ENCODE measurements around the gene IL6ST.

IL6ST gene

DNA sequence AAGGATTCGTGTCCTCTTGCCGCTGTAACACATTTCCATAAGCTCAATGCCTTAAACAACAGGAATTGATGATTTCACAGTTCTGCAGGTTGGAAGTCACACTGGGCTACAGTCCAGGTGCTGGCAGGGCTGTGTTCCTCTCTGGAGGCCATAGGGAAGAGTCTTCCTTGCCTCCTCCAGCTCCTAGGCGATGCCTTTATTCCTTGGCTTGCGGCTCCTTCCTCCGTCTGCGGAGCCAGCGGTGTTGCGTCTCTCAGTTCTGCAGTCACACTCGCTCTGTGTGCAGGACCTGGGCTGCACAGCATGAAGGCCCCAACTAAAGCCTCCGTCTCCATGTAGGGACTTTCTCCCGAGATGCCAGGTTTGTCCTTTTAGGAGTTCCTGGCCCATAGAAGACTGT is 70.0 kb downstream of the IL6ST start:
- TF ChIP-seq, protein P1, sequence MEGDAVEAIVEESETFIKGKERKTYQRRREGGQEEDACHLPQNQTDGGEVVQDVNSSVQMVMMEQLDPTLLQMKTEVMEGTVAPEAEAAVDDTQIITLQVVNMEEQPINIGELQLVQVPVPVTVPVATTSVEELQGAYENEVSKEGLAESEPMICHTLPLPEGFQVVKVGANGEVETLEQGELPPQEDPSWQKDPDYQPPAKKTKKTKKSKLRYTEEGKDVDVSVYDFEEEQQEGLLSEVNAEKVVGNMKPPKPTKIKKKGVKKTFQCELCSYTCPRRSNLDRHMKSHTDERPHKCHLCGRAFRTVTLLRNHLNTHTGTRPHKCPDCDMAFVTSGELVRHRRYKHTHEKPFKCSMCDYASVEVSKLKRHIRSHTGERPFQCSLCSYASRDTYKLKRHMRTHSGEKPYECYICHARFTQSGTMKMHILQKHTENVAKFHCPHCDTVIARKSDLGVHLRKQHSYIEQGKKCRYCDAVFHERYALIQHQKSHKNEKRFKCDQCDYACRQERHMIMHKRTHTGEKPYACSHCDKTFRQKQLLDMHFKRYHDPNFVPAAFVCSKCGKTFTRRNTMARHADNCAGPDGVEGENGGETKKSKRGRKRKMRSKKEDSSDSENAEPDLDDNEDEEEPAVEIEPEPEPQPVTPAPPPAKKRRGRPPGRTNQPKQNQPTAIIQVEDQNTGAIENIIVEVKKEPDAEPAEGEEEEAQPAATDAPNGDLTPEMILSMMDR (IDR thresholded peaks at IDR 0.05; ENCODE audit: control extremely low read depth, extremely low read depth, low read depth, missing control alignments): no peak
- DNase-seq (ENCODE audit: extremely low spot score): no peak
- ChIA-PET CTCF (interaction anchor here (1.1 to 4.3 kb wide), 2 partner anchors 10 to 12 kb away, joined by 4 to 36 read pairs; no protein-coding TSS in a partner anchor), POLR2A (no interaction called here)

DNA sequence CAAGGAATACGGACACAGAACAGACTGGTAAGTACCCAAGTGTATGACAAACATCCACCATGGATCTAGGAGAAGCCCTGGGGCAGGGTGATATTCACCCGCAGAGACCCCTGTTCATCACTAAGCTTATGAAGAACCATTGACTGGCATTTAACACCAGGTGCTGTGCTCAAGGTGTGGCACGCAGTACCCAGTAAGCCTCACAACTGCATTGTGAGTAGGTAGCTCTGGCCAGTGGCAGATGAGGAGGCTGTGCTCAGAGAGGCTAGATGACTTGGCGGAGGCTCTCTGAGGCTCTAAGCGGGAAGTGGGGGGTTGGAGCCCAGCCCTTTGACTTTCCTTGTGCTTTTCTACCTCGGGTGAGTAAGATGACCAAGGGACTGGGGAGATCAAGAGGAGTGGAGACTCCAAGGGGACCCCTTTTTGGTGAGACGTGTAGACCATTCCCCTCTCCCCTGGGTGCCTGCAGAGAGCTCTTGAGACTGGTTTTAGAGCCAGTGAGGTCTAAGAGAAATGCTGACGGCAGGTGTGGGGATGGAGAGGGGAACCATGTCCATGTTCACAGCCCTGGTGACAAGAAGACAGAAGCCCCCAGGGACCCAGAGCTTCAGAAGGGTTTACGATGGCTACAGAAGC is 70.8 kb downstream of the IL6ST start:
- DNase-seq (ENCODE audit: extremely low spot score): no peak
- CTCF ChIA-PET: interaction anchor here (1.1 to 4.3 kb wide), 5 partner anchors 9 to 277 kb away, joined by 3 to 36 read pairs (median 4); no protein-coding TSS in a partner anchor
- TF ChIP-seq, protein P1 (IDR thresholded peaks at IDR 0.05; ENCODE audit: control extremely low read depth, extremely low read depth, low read depth, missing control alignments): no peak
- POLR2A ChIA-PET: interaction anchor here (0.6 kb wide), 1 partner anchor 12 kb away, joined by 4 read pairs; no protein-coding TSS in a partner anchor

DNA sequence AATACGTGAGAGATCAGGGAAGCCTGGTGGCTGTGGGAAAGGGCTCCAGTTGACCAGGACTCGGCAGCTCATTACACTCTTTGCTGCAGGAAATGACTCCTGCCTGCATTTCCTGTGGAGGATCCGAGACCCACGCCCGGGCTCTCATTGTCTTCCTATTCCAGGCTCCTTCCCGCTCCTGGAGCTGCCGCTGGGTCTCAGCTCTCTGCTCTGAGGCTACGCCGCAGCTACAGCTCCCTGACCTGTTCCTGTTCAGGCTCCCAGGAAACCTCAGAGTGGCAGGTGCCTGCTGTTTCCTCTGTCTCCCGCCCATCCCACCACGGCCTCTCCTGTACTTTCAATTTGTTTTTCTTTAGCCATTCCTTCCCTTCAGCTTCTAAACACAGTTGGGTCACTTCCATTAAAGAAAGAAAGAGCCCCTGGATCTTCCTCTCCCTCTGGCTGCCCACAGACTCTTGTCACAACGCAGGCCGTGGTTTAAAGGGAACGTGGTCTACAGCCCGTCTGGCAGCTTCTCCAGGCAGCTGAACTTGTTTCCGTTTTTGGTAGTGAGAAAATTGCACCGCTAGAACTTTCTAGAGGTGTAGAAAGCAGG is 71.5 kb downstream of the IL6ST start:
- TF ChIP-seq, protein P1 (IDR thresholded peaks at IDR 0.05; ENCODE audit: control extremely low read depth, extremely low read depth, low read depth, missing control alignments): no peak
- POLR2A ChIA-PET: no interaction called here
- CTCF ChIA-PET: interaction anchor here (1.1 to 4.3 kb wide), 4 partner anchors 9 to 278 kb away, joined by 3 to 36 read pairs (median 7); no protein-coding TSS in a partner anchor
- DNase-seq (ENCODE audit: extremely low spot score): no peak

DNA sequence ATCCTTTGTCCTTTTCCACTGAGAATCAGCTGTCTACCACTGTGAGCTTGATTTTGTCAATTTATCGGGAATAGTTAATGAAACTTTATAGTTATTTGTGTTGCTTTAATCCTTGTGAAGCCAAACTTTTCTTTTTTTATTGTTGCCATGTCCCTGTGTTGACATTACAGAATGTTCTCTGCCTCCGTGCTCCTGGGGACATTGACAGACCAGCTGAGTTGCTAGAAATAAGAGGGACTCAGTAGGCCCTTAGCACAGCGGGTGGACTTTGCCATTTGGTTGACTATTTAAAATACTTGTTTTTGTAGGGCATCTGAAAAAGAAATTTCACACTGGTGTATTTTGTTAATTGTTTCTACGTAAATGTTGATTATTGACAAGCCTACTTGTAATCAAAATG is 73.1 kb downstream of the IL6ST start:
- ChIA-PET POLR2A (no interaction called here), CTCF (interaction anchor here (1.0 to 4.3 kb wide), 2 partner anchors 15 kb away, joined by 3 to 36 read pairs; no protein-coding TSS in a partner anchor)
- no peak for DNase-seq (ENCODE audit: extremely low spot score)
- TF ChIP-seq, protein P1 (IDR thresholded peaks at IDR 0.05; ENCODE audit: control extremely low read depth, extremely low read depth, low read depth, missing control alignments): no peak

DNA sequence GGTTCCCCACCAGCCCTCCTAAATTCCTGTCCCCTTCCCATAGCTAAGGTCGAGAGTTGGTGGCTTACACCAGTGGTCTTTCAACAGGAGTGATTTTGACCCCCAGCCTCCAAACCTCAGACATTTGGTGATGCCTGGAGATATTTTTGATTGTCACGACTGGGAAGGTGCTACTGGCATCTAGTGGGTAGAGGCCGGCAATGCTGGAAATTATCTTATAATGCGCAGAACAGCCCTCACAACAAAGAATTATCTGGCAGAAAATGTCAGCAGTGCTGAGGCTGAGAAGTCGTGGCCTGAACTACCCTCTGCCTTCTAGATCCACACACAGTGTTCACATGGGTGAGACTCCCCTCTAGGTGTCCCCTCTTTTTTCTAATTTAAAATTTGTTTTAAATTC is 74.0 kb downstream of the IL6ST start:
- peak; percentile 5 for DNase-seq (ENCODE audit: extremely low spot score)
- POLR2A ChIA-PET: no interaction called here
- TF ChIP-seq, protein P1 (IDR thresholded peaks at IDR 0.05; ENCODE audit: control extremely low read depth, extremely low read depth, low read depth, missing control alignments): peak; percentile 1
- CTCF ChIA-PET: interaction anchor here (1.0 kb wide), 1 partner anchor 14 kb away, joined by 3 read pairs; no protein-coding TSS in a partner anchor

DNA sequence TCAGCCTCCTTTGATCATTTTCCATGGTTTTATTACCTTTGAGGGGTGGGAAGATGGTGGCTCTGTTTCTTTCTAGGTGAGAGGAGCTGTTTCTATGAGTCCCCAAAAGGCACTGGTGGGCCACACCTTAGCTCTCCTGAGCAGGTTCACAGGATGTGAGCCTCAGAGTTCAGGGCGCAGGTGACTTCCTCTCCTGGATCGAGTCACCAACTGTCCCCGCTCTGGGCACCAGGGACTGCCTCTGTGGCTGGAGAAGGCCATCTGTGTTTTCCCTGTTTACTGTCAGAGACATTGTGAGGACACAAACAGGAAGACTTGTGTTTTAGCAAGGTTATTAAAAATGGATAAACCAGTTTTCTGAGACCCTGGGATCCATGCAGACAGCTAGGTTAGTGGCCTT is 75.1 kb downstream of the IL6ST start:
- CTCF ChIA-PET: no interaction called here
- TF ChIP-seq, protein P1 (IDR thresholded peaks at IDR 0.05; ENCODE audit: control extremely low read depth, extremely low read depth, low read depth, missing control alignments): no peak
- POLR2A ChIA-PET: no interaction called here
- DNase-seq (ENCODE audit: extremely low spot score): peak; percentile 15

All from GM10248 (cell line).